GM10266 (cell line): ENCODE results near the gene PTCH2.

Source experiments
- DNase-seq: peaks from one replicate; pipeline ENCODE4 v3.0.0; 2012; ENCODE audit errors: extremely low spot score
- TF ChIP-seq, protein P1 (sequence below): IDR thresholded peaks from 2 replicates; pipeline ENCODE4 v1.5.1; 2012; ENCODE audit warnings: mild to moderate bottlenecking, low read depth; ENCODE audit not compliant: control insufficient read depth, insufficient read depth; ENCODE audit errors: missing control alignments

Gene PTCH2

GRCh38 chr1:44822981-44823451 lies 20.0 kb downstream of the PTCH2 start:
- TF ChIP-seq, protein P1, sequence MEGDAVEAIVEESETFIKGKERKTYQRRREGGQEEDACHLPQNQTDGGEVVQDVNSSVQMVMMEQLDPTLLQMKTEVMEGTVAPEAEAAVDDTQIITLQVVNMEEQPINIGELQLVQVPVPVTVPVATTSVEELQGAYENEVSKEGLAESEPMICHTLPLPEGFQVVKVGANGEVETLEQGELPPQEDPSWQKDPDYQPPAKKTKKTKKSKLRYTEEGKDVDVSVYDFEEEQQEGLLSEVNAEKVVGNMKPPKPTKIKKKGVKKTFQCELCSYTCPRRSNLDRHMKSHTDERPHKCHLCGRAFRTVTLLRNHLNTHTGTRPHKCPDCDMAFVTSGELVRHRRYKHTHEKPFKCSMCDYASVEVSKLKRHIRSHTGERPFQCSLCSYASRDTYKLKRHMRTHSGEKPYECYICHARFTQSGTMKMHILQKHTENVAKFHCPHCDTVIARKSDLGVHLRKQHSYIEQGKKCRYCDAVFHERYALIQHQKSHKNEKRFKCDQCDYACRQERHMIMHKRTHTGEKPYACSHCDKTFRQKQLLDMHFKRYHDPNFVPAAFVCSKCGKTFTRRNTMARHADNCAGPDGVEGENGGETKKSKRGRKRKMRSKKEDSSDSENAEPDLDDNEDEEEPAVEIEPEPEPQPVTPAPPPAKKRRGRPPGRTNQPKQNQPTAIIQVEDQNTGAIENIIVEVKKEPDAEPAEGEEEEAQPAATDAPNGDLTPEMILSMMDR, result no peak
- DNase-seq, result no peak

DNA sequence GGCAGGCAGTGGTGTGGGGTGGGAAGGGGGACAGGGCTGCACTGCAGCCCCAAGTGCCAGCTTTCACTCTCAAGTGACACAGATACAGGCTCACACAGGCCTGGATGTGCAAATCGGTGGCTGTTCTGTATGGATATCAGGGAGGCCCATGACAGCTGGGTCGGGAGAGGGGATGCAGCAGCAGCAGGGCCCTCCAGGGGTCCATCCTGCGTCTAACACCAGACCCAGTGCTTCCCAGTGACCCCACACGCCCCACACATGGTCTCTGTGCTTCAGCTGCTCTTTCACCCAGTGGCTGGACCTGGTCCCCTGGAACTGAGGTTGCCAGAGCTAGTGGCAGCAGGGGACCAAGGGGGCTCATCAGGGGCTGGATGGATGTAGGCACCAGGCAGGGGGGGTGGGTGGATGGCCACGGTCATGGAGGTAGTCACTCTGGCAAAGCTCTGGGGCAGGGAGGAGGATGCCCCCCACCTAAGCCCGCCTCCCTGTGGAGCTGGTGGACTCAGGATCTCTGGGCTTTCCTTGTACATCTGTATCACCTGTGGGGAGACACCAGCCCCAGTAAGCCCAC lies 20.8 kb downstream of the PTCH2 start:
- no peak for DNase-seq
- TF ChIP-seq, protein P1, result no peak

DNA sequence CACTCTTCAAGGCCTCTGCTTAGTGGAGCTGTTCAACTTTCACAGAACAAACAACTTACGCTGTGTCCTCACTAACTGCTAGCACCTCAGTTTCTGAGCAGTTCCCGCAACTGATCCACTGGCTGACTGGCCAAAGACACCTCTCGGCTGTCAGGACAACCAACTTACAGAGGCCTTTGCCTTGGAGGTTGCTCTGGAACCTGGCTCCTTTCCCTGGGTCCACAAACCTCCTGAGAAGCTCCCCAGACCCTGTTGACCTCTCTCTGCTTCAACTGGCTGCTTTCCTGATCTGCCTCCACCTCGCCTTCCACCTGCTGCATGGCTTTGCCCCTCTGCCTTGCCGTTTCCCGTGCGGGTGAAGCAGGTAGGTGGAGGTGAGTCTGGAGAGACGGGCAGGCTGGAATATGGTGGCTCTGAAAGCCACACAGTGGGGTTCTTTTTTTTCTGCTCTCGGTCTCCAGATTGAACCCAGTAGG lies 21.8 kb downstream of the PTCH2 start:
- TF ChIP-seq, protein P1, result no peak

GRCh38 chr1:44820328-44821239 lies 22.5 kb downstream of the PTCH2 start:
- TF ChIP-seq, protein P1, result no peak
- DNase-seq, result no peak

More for the DNA sequence above, 21.8 kb downstream of the PTCH2 start:
- no peak for DNase-seq

DNA sequence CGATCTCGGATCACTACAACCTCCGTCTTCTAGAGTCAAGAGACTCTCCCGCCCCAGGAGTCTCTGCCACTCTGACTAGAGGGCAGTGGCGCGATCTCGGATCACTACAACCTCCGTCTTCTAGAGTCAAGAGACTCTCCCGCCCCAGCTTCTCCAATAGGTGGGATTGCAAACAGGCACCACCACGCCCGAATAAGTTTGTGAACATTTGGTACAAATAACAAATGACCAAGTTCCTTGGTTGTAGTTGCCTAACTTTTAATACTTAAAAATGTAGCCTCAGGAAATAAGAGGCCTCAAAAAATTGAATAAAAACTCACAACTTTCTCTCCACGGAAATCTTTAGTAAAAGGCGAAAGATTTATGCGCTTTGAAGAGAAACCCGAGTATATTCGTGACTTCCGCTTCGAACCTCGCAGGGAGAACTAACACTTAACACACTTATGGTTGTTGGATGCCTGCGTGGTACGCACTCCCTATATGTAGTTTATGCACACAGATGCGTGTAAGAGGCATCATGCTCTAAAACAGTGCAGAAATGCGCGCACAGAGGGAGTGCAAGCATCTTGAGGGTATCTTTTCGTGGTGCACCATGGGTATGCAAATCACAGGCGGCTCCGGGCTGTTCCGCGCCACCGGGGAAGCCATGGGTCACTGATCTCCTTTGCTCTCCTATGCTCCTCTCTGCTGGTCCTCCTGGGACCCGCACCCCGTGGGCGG lies 23.3 kb downstream of the PTCH2 start:
- DNase-seq, result peak; percentile 92
- TF ChIP-seq, protein P1, result peak; percentile 42

- DNase-seq, result no peak
- TF ChIP-seq, protein P1, result no peak
Measured at GRCh38 chr1:44819196-44819607, 23.9 kb downstream of the PTCH2 start.
